D721Med (cell line): Measurements from ENCODE around the gene LUZP2.

Experiments
- DNase-seq: peaks from one replicate; pipeline ENCODE4 v3.0.0; 2011; ENCODE audit warnings: low spot score; ENCODE audit not compliant: insufficient read length
- FAIRE-seq: peaks from 2 replicates; lab custom pipeline; 2011; peaks lifted over from hg19 to GRCh38; lab: Jason Lieb, UNC
- CTCF ChIP-seq: IDR thresholded peaks from 2 replicates; pipeline ENCODE4 v1.5.1; 2012; ENCODE audit warnings: mild to moderate bottlenecking, control low read depth; ENCODE audit not compliant: insufficient read depth; ENCODE audit errors: missing control alignments

Gene LUZP2

GRCh38 chr11:24594401-24594800 lies 97.5 kb downstream of the LUZP2 start:
- FAIRE-seq, result no peak
- TF ChIP-seq CTCF, result no peak
- no peak for DNase-seq

GRCh38 chr11:24598641-24599040 lies 101.8 kb downstream of the LUZP2 start:
- FAIRE-seq (no peak), DNase-seq (no peak)
- no peak for TF ChIP-seq CTCF

- no peak for TF ChIP-seq CTCF
- DNase-seq (no peak), FAIRE-seq (no peak)
Observed at GRCh38 chr11:24609192-24610119, 112.6 kb downstream of the LUZP2 start.

- FAIRE-seq (no peak), DNase-seq (no peak)
- TF ChIP-seq CTCF, result no peak
Observed at GRCh38 chr11:24615451-24616160, 118.8 kb downstream of the LUZP2 start.

GRCh38 chr11:24617856-24618255 lies 121.0 kb downstream of the LUZP2 start:
- no peak for FAIRE-seq
- TF ChIP-seq CTCF, result no peak
- no peak for DNase-seq

- DNase-seq (no peak), FAIRE-seq (no peak)
- TF ChIP-seq CTCF, result no peak
Observed at GRCh38 chr11:24619900-24620299, 123.0 kb downstream of the LUZP2 start.
